C4-2B (cell line): ENCODE data around the gene SLC2A8.

Experiments
- CTCF ChIP-seq: fragments of 450-650 bp; conservative IDR thresholded peaks from 2 replicates; pipeline ENCODE4 v1.5.1; 2017; ENCODE audit warnings: mild to moderate bottlenecking
- ZFX ChIP-seq: fragments of 450-650 bp; IDR thresholded peaks from 2 replicates; pipeline ENCODE4 v1.6.1; 2017

GRCh38 chr9:127426756-127427155 lies 29.8 kb downstream of the SLC2A8 start:
- TF ChIP-seq CTCF (no peak), ZFX (no peak)
